HepG2 (cell line): ENCODE results near the gene PLCB1. TPM values are rescaled to one million over a fixed set of nuclear protein-coding genes. Genes with fewer than 3 reads are reported as not detected.
A peak's percentile ranks its signal among the peaks of the same experiment; 100 is the strongest.

ENCODE experiments used
- ATAC-seq: fragments of 200-7000 bp; cut with Tn5 transposase; 3 replicates; pipeline ENCODE4 v1.9.1; 2020; ENCODE audit warnings: mild to moderate bottlenecking, moderate library complexity
- BruUV-seq: library from RNA; stranded (reverse); fragments of 400-500 nt; replicated peaks from 2 replicates; lab custom pipeline; 2021; lab: Mats Ljungman, UMichigan
- CTCF ChIA-PET: fragments of 300-600 bp; formaldehyde crosslinking; extraction: SDS; loops from one replicate; lab custom pipeline; 2021; ENCODE audit warnings: low total read pairs, inconsistent platforms, low intra/inter-chr PET ratio; lab: Yijun Ruan, JAX
- POLR2A ChIA-PET: fragments of 350-600 bp; sonication (Branson Sonifier 250); formaldehyde crosslinking; loops from one replicate; lab custom pipeline; 2020; ENCODE audit warnings: antibody characterized with exemption, inconsistent platforms; lab: Yijun Ruan, JAX
- DNase-seq: peaks from one replicate; pipeline ENCODE4 v3.0.0-alpha.2; 2015; ENCODE audit warnings: low spot score
- FAIRE-seq: peaks from 3 replicates; lab custom pipeline; 2011; peaks lifted over from hg19 to GRCh38; lab: Jason Lieb, UNC
- H2AFZ ChIP-seq: one replicate; pipeline ENCODE4 v1.6.1; 2011; ENCODE audit warnings: low read length, inconsistent platforms
- H3K27ac ChIP-seq: fragments of 300-600 bp; 3 replicates; pipeline ENCODE4 v1.8.0; 2011; ENCODE audit warnings: mixed run types, mild to moderate bottlenecking, mixed read lengths, low read length, inconsistent platforms; ENCODE audit not compliant: insufficient read depth; ENCODE audit errors: extremely low read length
- H3K27me3 ChIP-seq, 2 experiments: fragments of 200-600 bp in 1 of 2; 2 replicates in 1 of 2; 3 replicates in 1 of 2; pipeline versions ENCODE4 v1.6.0 to v1.8.0; 2011; ENCODE audit warnings: low read length in 2 of 2, mild to moderate bottlenecking in 2 of 2, moderate library complexity in 2 of 2, inconsistent platforms in 1 of 2; ENCODE audit not compliant: insufficient read depth in 2 of 2, control insufficient read depth in 1 of 2
- H3K36me3 ChIP-seq, 2 experiments: fragments of 200-600 bp in 1 of 2; replicated peaks in 1 of 2; 2 replicates in 1 of 2; 3 replicates in 1 of 2; pipeline versions ENCODE4 v1.5.1 to v1.8.0; 2011; ENCODE audit warnings: low read length in 2 of 2, inconsistent platforms in 1 of 2; ENCODE audit not compliant: insufficient read depth in 2 of 2, control insufficient read depth in 1 of 2
- H3K4me1 ChIP-seq: 2 replicates; pipeline ENCODE4 v1.5.1; 2012; ENCODE audit warnings: low read length, inconsistent platforms; ENCODE audit not compliant: insufficient read depth
- H3K4me2 ChIP-seq: 2 replicates; pipeline ENCODE4 v1.6.0; 2011; ENCODE audit warnings: low read depth, low read length, inconsistent platforms
- H3K4me3 ChIP-seq, 3 experiments: fragments of 200-600 bp in 1 of 3; sonication (generic), shearing (Covaris generic) in 1 of 3; replicated peaks in 1 of 3; 2 replicates each; pipeline ENCODE4 v1.5.1; 2011 to 2016; ENCODE audit warnings: low read length in 3 of 3, inconsistent platforms in 2 of 3, low read depth in 2 of 3, mild to moderate bottlenecking in 2 of 3, control low read depth in 1 of 3, mixed read lengths in 1 of 3; ENCODE audit not compliant: insufficient read depth in 1 of 3
- H3K79me2 ChIP-seq: one replicate; pipeline ENCODE4 v1.6.1; 2011; ENCODE audit warnings: low read length, inconsistent platforms; ENCODE audit not compliant: insufficient read depth
- H3K9ac ChIP-seq: 2 replicates; pipeline ENCODE4 v1.6.0; 2011; ENCODE audit warnings: mild to moderate bottlenecking, low read depth, low read length, inconsistent platforms; ENCODE audit not compliant: insufficient read depth
- H3K9me3 ChIP-seq: 2 replicates; pipeline ENCODE4 v1.5.1; 2012; ENCODE audit warnings: mild to moderate bottlenecking, low read length
- H4K20me1 ChIP-seq: 2 replicates; pipeline ENCODE4 v1.6.0; 2011; ENCODE audit warnings: inconsistent platforms, mild to moderate bottlenecking, low read length, moderate library complexity; ENCODE audit not compliant: insufficient read depth
- ARHGAP35 ChIP-seq: sonication (generic); formaldehyde crosslinking; IDR thresholded peaks from 2 replicates; pipeline ENCODE4 v1.9.0; 2022; ENCODE audit warnings: mild to moderate bottlenecking, inconsistent platforms, moderate library complexity, missing genetic modification reagents, borderline replicate concordance
- EED ChIP-seq: sonication (generic); formaldehyde crosslinking; IDR thresholded peaks from 2 replicates; pipeline ENCODE4 v1.5.0; 2020; ENCODE audit warnings: mild to moderate bottlenecking, missing genetic modification reagents
- HDAC6 ChIP-seq: fragments of 200-600 bp; sonication (generic); IDR thresholded peaks from 2 replicates; pipeline ENCODE4 v1.7.0; 2017; ENCODE audit warnings: mild to moderate bottlenecking, antibody characterized with exemption, low read length, low read depth
- HNF4A ChIP-seq: sonication (generic); formaldehyde crosslinking; IDR thresholded peaks from 2 replicates; pipeline ENCODE4 v1.4.0; 2020; ENCODE audit warnings: missing genetic modification reagents
- IKZF1 ChIP-seq: fragments of 450-650 bp; IDR thresholded peaks from 2 replicates; pipeline ENCODE4 v1.7.1; 2016
- KLF11 ChIP-seq: IDR thresholded peaks from 2 replicates; pipeline ENCODE4 v1.6.1; 2016; ENCODE audit warnings: missing compliant biosample characterization
- MAFF ChIP-seq: IDR thresholded peaks from 2 replicates; pipeline ENCODE4 v1.6.1; 2011; ENCODE audit warnings: low read depth, low read length, improper control_type of control experiment
- MAFK ChIP-seq, 2 experiments: IDR thresholded peaks in 1 of 2; conservative IDR thresholded peaks in 1 of 2; 2 replicates each; pipeline ENCODE4 v1.6.1; 2011; ENCODE audit warnings: improper control_type of control experiment in 2 of 2, low read length in 2 of 2
- MYC ChIP-seq: sonication (generic); formaldehyde crosslinking; IDR thresholded peaks from 2 replicates; pipeline ENCODE4 v1.9.0; 2021; ENCODE audit warnings: missing genetic modification reagents, borderline replicate concordance
- NR2F6 ChIP-seq, 2 experiments: IDR thresholded peaks; 2 replicates each; pipeline ENCODE4 v1.6.1; 2016; ENCODE audit warnings: antibody characterized with exemption in 1 of 2, mild to moderate bottlenecking in 1 of 2
- POGZ ChIP-seq: sonication (generic); formaldehyde crosslinking; IDR thresholded peaks from 2 replicates; pipeline ENCODE4 v1.4.0; 2020; ENCODE audit warnings: mild to moderate bottlenecking, missing genetic modification reagents
- RFX5 ChIP-seq: IDR thresholded peaks from 2 replicates; pipeline ENCODE4 v1.6.1; 2011; ENCODE audit warnings: low read depth, low read length, improper control_type of control experiment
- SRSF1 ChIP-seq: fragments of 200-400 bp; formaldehyde crosslinking; optimal IDR thresholded peaks from 2 replicates; pipeline ENCODE3; 2017; ENCODE audit warnings: mild to moderate bottlenecking, low read depth, low read length, moderate library complexity
- STAT5B ChIP-seq: sonication (generic); formaldehyde crosslinking; IDR thresholded peaks from 2 replicates; pipeline ENCODE4 v1.4.0; 2020; ENCODE audit warnings: missing genetic modification reagents
- ZBTB33 ChIP-seq: sonication (generic); formaldehyde crosslinking; IDR thresholded peaks from 2 replicates; pipeline ENCODE4 v1.4.0; 2020; ENCODE audit warnings: missing genetic modification reagents
- ZNF296 ChIP-seq: sonication (generic); formaldehyde crosslinking; conservative IDR thresholded peaks from 2 replicates; pipeline ENCODE4 v1.5.0; 2020; ENCODE audit warnings: mild to moderate bottlenecking, missing genetic modification reagents
- ZNF572 ChIP-seq: sonication (generic); formaldehyde crosslinking; IDR thresholded peaks from 2 replicates; pipeline ENCODE4 v1.5.1; 2020; ENCODE audit warnings: mild to moderate bottlenecking, missing genetic modification reagents
- WGBS: methylation state at CpG from one replicate; pipeline ENCODE4 v1.1.6; 2017; ENCODE audit warnings: low lambda C conversion rate; 5-methylcytosine and 5-hydroxymethylcytosine counted together
- in situ Hi-C: cut with HindIII; loops from 2 replicates; pipeline ENCODE4 v1.10.0; 2017; ENCODE audit warnings: low pct_unique_long_range_greater_than_20kb; ENCODE audit not compliant: extremely low pct_ligation_motif_present
- intact Hi-C: fragments of 100-400 bp; cut with micrococcal nuclease; formaldehyde crosslinking; loops from one replicate; pipeline ENCODE4 v1.10.0; 2022; ENCODE audit not compliant: unreplicated experiment
- polyA plus RNA-seq, 8 experiments: library from polyadenylated mRNA; depleted of rRNA in 3 of 8; stranded (reverse) in 7 of 8; unstranded in 1 of 8; fragments of >200 nt; fragmentation: Illumina TruSeq in 4 of 8; extraction: Trizol in 4 of 8; gene quantifications; 2 replicates each; pipeline versions ENCODE4 v1.2.1 to v1.2.3, GENCODE V29; 2011 to 2016; ENCODE audit warnings: low read depth in 4 of 8, missing spikeins in 1 of 8, mixed read lengths in 1 of 8; ENCODE audit not compliant: insufficient read depth in 1 of 8
- total RNA-seq, 5 experiments: library from RNA; depleted of rRNA; stranded (reverse); fragments of >200 nt; fragmentation: Illumina TruSeq; extraction: Trizol; gene quantifications; 2 replicates each; pipeline ENCODE4 v1.2.3, GENCODE V29; 2016; ENCODE audit warnings: low read depth in 1 of 5

Gene PLCB1
- total and polyA plus RNA-seq, 2 of the 13 experiments (the other 11 are each of a cell fraction or from before 2014, with no cell fraction given) = 42.4 to 55.9 TPM

DNA sequence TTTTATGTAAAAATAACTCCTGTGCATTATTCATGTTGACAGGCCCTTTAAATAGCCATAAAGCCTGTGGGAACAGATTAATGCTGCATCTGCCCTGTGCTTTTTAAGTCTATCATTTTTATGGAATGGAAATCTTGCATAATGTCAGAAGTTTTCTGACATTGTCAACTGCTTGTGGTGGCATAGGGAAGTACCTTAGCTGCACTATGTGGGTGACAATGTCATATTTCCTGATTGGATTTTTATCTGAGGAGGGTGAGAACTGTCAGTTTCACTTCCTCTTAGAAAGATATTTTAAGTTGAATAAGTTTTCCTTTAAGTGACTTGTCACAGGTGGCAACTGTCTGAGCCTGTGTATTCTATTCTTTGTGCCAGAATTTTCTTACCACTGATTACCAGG is 267.9 kb downstream of the PLCB1 start:
- FAIRE-seq (no peak), DNase-seq (no peak), ATAC-seq (no peak)
- no peak overlapping the region for H3K9ac ChIP-seq
- BruUV-seq = no TSS peak
- no peaks in the 10 kb centered on the region for H3K36me3 ChIP-seq
- intact Hi-C loops = no loop called here
- in situ Hi-C loops = no loop called here
- no peaks in the 10 kb centered on the region for H3K4me1 ChIP-seq
- POLR2A ChIA-PET = no interaction called here
- 0 out of 2 replicates have a peak, but pooled peaks cover 3% of the 10 kb centered on the region for H4K20me1 ChIP-seq
- H2AFZ ChIP-seq = no peak overlapping the region
- CTCF ChIA-PET = no interaction called here
- H3K9me3 ChIP-seq = no peaks in the 10 kb centered on the region
- no peaks in the 10 kb centered on the region for H3K79me2 ChIP-seq
- no peak overlapping the region for H3K4me3 ChIP-seq
- no peak overlapping the region for H3K4me2 ChIP-seq
- no peaks in the 10 kb centered on the region for H3K27me3 ChIP-seq
- H3K27ac ChIP-seq = no peak overlapping the region
- no peak for TF ChIP-seq HNF4A (CRISPR knock-in tag)
- TF ChIP-seq KLF11 (CRISPR knock-in tag) = no peak
- no peak for TF ChIP-seq EED (CRISPR knock-in tag)
- TF ChIP-seq POGZ (CRISPR knock-in tag) = no peak
- no peak for TF ChIP-seq ZNF572 (CRISPR knock-in tag)
- TF ChIP-seq IKZF1 = no peak
- TF ChIP-seq ARHGAP35 (CRISPR knock-in tag) = no peak

GRCh38 chr20:8400486-8400885 is 268.4 kb downstream of the PLCB1 start:
- in situ Hi-C loops = no loop called here
- Histone ChIP-seq H3K4me1 (no peaks in the 10 kb centered on the region), H3K9ac (no peak overlapping the region), H3K4me3 (no peak overlapping the region), H3K36me3 (no peaks in the 10 kb centered on the region; a peak in 1 of 5 replicates)
- WGBS = 97% methylated on average over 3 of the region's 3 CpGs
- ATAC-seq = no peak
- CTCF ChIA-PET = no interaction called here
- POLR2A ChIA-PET = no interaction called here
- TF ChIP-seq MAFK (conservative IDR thresholded peaks at IDR 0.05 in 1 of 2, IDR thresholded peaks at IDR 0.05 in 1 of 2; ENCODE audit: low read length in 2 of 2) (peak; percentile 100), ZBTB33 (CRISPR knock-in tag) (no peak), RFX5 (0 out of 2 replicates have a peak, but pooled peaks have one; percentile 20), HDAC6 (no peak), SRSF1 (no peak), MAFF (peak; percentile 100), ZNF296 (CRISPR knock-in tag) (no peak), MYC (CRISPR knock-in tag) (no peak), NR2F6 (IDR thresholded peaks at IDR 0.05) (no peak), NR2F6 (CRISPR knock-in tag; IDR thresholded peaks at IDR 0.05) (no peak), STAT5B (CRISPR knock-in tag) (no peak)
- TF ChIP-seq, all 625 proteins: peak for 3
- no peak for DNase-seq
- Histone ChIP-seq H3K4me2 (no peak overlapping the region), H4K20me1 (0 out of 2 replicates have a peak, but pooled peaks cover 3% of the 10 kb centered on the region), H3K79me2 (no peaks in the 10 kb centered on the region), H3K27ac (no peak overlapping the region), H2AFZ (no peak overlapping the region), H3K27me3 (no peaks in the 10 kb centered on the region), H3K9me3 (no peaks in the 10 kb centered on the region)
- intact Hi-C loops = no loop called here
- no TSS peak for BruUV-seq
- no peak for FAIRE-seq
